ENCODE measurements around the gene CLEC18B. TPM values are rescaled to one million over a fixed set of nuclear protein-coding genes. Genes with fewer than 3 reads are reported as not detected.
"Not testable (repeated sequence)": the region's sequence is repeated elsewhere in the genome, so short reads cannot be mapped to it uniquely, and the experiment has no call there.

CLEC18B gene
- under 1 TPM in 2 of 4 donors, not detected in 2; 0.63 to 0.65 TPM for total RNA-seq

DNA sequence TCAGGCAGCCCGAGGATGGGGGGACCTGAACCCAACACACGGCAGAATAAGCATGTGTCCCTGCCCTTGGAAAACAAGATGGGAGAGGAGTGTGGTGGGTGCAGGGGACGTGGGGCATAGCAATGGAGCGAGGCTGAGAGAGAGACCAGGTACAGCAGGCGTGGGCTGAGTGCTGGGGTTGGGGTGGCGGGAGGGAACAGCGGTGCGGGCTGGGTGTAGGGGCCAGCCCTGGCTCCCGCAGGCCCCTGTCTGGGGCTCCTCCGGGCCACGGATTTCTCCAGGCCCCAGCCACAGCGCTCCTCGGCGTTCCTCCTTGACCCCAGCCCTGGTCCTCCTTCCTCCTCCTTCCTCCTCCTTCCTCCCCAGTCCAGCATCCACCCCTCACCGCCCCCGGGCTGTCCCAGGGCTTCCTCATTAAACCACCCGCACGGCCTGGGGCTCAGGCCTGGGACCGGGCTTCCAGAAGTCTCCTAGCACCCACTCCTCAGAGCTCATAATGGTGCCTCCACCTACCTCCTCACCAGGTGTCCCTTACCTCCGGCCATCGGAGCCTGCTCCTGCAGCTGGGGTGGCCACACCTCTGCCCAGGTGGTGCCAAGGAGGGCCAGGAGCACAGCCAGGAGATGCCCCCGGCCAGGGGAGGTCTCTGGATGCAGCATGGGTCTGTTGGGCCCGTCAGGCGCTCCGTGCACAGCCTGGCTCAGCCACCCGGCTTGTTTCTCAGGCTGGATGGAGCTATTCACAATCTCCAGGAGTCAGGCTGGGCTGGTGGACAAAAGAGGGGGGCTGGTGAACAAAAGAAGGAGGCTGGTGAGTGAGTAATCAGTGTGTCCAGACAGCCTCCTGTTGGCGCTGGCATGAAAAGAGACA lies at the start of gene CLEC18B:
CLEC18B (minus strand) TSS at position 867 of the 870 bp plus-strand sequence; CDS start at position 659, 208 bp downstream.
- not testable (repeated sequence) for DNase-seq (ENCODE audit: low spot score); ATAC-seq (ENCODE audit: low FRiP score)

DNA sequence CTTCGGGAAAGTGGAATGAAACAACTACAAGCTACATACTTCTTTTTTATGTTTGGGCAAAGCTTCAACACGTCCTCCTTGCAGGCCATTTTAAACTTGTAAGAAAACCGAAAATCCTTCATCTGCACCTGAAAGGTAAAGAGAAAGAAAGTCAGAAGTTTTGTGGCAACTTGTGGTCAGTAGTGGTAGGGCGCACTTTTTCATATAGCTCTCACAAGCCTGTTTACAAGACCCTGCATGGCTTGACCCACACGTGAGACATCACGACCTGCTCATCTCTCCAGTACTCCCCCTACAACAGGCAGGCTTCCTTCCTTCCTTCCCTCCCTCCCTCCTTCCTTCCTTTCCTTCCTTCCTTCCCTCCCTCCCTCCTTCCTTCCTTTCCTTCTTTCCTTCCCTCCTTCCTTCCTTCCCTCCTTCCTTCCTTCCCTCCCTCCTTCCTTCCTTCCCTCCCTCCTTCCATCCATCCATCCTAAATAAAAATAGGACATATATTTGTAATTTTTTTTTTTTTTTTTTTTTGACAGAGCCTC lies 48.7 kb upstream of the CLEC18B start:
- TF ChIP-seq, protein P1, sequence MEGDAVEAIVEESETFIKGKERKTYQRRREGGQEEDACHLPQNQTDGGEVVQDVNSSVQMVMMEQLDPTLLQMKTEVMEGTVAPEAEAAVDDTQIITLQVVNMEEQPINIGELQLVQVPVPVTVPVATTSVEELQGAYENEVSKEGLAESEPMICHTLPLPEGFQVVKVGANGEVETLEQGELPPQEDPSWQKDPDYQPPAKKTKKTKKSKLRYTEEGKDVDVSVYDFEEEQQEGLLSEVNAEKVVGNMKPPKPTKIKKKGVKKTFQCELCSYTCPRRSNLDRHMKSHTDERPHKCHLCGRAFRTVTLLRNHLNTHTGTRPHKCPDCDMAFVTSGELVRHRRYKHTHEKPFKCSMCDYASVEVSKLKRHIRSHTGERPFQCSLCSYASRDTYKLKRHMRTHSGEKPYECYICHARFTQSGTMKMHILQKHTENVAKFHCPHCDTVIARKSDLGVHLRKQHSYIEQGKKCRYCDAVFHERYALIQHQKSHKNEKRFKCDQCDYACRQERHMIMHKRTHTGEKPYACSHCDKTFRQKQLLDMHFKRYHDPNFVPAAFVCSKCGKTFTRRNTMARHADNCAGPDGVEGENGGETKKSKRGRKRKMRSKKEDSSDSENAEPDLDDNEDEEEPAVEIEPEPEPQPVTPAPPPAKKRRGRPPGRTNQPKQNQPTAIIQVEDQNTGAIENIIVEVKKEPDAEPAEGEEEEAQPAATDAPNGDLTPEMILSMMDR (IDR thresholded peaks at IDR 0.05) = no peak
- DNase-seq (ENCODE audit: low spot score) (no peak), ATAC-seq (ENCODE audit: low FRiP score) (no peak)

- ATAC-seq (ENCODE audit: low FRiP score) = no peak
- TF ChIP-seq, protein P1 (IDR thresholded peaks at IDR 0.05) = no peak
- DNase-seq (ENCODE audit: low spot score) = no peak
Observed at GRCh38 chr16:74468807-74469525, 47.7 kb upstream of the CLEC18B start.

DNA sequence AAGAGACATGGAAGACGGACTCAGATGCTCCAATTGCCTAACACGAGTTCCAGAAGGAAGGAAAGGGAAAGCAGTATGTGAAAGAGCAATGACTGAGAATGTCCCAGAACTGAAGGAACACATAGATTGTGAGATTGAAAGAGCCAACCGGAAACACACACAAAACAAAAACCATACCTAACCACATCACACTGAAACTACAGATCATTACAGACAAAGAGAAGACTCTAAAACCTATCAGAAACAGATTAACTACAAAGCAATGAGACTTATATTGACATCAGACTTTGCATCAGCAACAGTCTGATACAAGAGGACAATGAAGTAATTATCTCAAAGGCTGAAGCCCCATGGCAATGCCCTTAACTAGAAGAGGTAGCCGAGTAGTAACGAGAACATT lies 45.6 kb upstream of the CLEC18B start:
- ATAC-seq (ENCODE audit: low FRiP score) (no peak), DNase-seq (ENCODE audit: low spot score) (no peak)
- TF ChIP-seq, protein P1 (IDR thresholded peaks at IDR 0.05) = no peak

DNA sequence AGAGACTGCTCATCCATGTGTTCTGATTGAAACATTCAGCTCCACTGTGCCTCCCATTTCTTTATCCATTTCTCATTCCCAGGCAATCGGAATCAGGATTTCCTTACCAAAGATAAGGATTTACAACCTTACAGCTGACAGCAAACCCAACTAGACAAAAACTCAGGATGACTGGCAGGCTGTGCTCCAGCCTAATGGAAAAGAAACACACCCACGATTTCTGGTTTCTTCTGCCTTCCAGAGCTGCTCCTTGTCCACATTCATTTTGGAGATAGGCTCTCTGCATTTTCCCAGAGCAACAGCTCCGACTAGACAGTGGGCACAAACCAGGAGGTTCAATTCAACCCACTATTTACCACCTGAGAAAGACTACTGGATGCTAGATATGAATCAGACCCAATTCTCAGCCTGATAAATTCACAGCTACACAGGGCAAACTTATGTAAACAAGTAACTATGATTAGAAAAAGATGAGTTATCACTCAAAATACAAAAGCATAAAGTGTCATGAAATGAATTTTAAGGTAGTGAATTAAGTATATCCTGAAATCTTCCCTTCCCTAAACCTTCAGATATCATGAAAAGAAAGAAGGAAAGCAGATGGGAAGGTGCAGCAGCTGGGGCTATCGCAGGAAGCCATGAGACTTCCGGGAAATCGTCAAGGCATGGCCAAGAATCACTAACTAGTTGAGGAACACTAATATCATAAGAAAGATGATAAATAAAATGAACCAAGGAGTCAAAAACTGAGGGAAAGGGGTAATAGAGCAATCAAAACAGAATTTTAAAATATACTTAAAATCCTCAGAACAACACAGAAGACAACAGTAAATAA lies 44.8 kb upstream of the CLEC18B start:
- no peak for ATAC-seq (ENCODE audit: low FRiP score)
- TF ChIP-seq, protein P1 (IDR thresholded peaks at IDR 0.05) = no peak
- no peak for DNase-seq (ENCODE audit: low spot score)

GRCh38 chr16:74465281-74465680 lies 44.0 kb upstream of the CLEC18B start:
- DNase-seq (ENCODE audit: low spot score) (no peak), ATAC-seq (ENCODE audit: low FRiP score) (no peak)
- TF ChIP-seq, protein P1 (IDR thresholded peaks at IDR 0.05) = no peak

- DNase-seq (ENCODE audit: low spot score) (no peak), ATAC-seq (ENCODE audit: low FRiP score) (no peak)
- TF ChIP-seq, protein P1 (IDR thresholded peaks at IDR 0.05) = no peak
Observed at GRCh38 chr16:74463888-74464287, 42.6 kb upstream of the CLEC18B start.
